Activated T-cell treated with anti-CD3 and anti-CD28 coated beads, Interleukin-2, amount 50 U/mL, for 72 hours (primary cell): ENCODE results near the gene TANGO2. TPM values are rescaled to one million over a fixed set of nuclear protein-coding genes. Genes with fewer than 3 reads are reported as not detected.

Source experiments
- ATAC-seq, 2 donors: fragments of 150-1000 bp; cut with Tn5 transposase; replicated peaks in 1 of 2; 2 replicates each; pipeline ENCODE4 v1.10.0; 2021; ENCODE audit warnings: moderate library complexity in 2 of 2, mild to moderate bottlenecking in 1 of 2
- DNase-seq, 2 donors: peaks; one replicate each; pipeline ENCODE4 v3.0.0; 2021 to 2022; ENCODE audit warnings: mixed read lengths in 1 of 2
- H3K27ac Mint-ChIP-seq: one replicate; pipeline ENCODE4 v1.8.0; 2022; ENCODE audit warnings: mild to moderate bottlenecking, moderate library complexity, mixed read lengths
- H3K27me3 Mint-ChIP-seq: one replicate; pipeline ENCODE4 v1.8.0; 2022; ENCODE audit warnings: low read depth, mixed read lengths
- H3K36me3 Mint-ChIP-seq, 2 donors: one replicate each; pipeline ENCODE4 v1.8.0; 2022; ENCODE audit warnings: mixed read lengths in 2 of 2, mild to moderate bottlenecking in 1 of 2; ENCODE audit not compliant: insufficient read depth in 2 of 2
- H3K4me1 Mint-ChIP-seq: one replicate; pipeline ENCODE4 v1.8.0; 2022; ENCODE audit warnings: low read depth, mixed read lengths
- H3K4me3 Mint-ChIP-seq, 2 donors: one replicate each; pipeline ENCODE4 v1.8.0; 2022; ENCODE audit warnings: mild to moderate bottlenecking in 2 of 2, mixed read lengths in 2 of 2, moderate library complexity in 2 of 2
- H3K9me3 Mint-ChIP-seq, 2 donors: one replicate each; pipeline ENCODE4 v1.8.0; 2022; ENCODE audit warnings: mixed read lengths in 2 of 2
- total RNA-seq, 2 donors: library from RNA; stranded (reverse); gene quantifications; one replicate each; pipeline ENCODE4 v1.2.3, GENCODE V29; 2022

Gene TANGO2
- total RNA-seq, 2 donors from 2014 or later, result 35.5 to 43.0 TPM

GRCh38 chr22:20076627-20077172, 55.8 kb downstream of the TANGO2 start:
- no peaks in the 10 kb centered on the region for H3K36me3 Mint-ChIP-seq
- no peak for ATAC-seq
- no peak overlapping the region for H3K27ac Mint-ChIP-seq
- H3K9me3 Mint-ChIP-seq, result no peaks in the 10 kb centered on the region
- H3K27me3 Mint-ChIP-seq, result no peaks in the 10 kb centered on the region
- H3K4me3 Mint-ChIP-seq, result no peak overlapping the region
- H3K4me1 Mint-ChIP-seq, result peaks cover 13% of the 10 kb centered on the region
- DNase-seq, result no peak

- H3K36me3 Mint-ChIP-seq, result no peaks in the 10 kb centered on the region
- H3K4me1 Mint-ChIP-seq, result peaks cover 45% of the 10 kb centered on the region
- H3K4me3 Mint-ChIP-seq, result peak within 1 kb of the TSS; percentile 84 to 88
- H3K27ac Mint-ChIP-seq, result peak within 1 kb of the TSS; percentile 76
- H3K9me3 Mint-ChIP-seq, result no peaks in the 10 kb centered on the region
- ATAC-seq, result peak; percentile 94 to 95
- no peaks in the 10 kb centered on the region for H3K27me3 Mint-ChIP-seq
- DNase-seq, result peak; percentile 75 to 84
These were observed 59.0 kb downstream of the TANGO2 start, which contains the start of gene DGCR8 for GRCh38 chr22:20079745-20080444. DGCR8 (plus strand) TSS chr22:20080241; CDS start chr22:20085964, 5,723 bp downstream.

DNA sequence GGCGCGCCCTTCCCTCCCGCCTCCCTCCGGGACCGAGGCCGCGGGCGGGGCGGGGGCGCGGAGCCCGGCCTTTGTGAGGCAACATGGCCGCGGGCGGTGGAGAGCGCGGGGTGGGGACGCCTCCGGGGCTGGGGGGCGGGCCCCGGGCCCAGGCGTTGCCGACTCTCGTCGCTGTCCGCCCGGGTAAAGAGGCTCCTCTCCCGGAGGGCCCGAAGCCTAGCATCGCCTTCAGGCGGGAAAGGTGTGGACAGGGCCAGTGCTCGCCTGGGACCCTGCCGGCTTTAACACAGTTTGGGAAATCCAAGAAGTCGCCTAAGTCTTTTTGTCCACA, 59.5 kb downstream of the TANGO2 start:
- Mint-ChIP-seq H3K27ac (peak overlapping the region; percentile 76), H3K9me3 (no peaks in the 10 kb centered on the region), H3K27me3 (no peaks in the 10 kb centered on the region), H3K36me3 (peaks cover 0 to 2% of the 10 kb centered on the region in 2 donors), H3K4me1 (peaks cover 50% of the 10 kb centered on the region), H3K4me3 (peak overlapping the region; percentile 73 to 87)
- DNase-seq, result peak; percentile 79 to 86
- peak; percentile 80 to 84 for ATAC-seq

DNA sequence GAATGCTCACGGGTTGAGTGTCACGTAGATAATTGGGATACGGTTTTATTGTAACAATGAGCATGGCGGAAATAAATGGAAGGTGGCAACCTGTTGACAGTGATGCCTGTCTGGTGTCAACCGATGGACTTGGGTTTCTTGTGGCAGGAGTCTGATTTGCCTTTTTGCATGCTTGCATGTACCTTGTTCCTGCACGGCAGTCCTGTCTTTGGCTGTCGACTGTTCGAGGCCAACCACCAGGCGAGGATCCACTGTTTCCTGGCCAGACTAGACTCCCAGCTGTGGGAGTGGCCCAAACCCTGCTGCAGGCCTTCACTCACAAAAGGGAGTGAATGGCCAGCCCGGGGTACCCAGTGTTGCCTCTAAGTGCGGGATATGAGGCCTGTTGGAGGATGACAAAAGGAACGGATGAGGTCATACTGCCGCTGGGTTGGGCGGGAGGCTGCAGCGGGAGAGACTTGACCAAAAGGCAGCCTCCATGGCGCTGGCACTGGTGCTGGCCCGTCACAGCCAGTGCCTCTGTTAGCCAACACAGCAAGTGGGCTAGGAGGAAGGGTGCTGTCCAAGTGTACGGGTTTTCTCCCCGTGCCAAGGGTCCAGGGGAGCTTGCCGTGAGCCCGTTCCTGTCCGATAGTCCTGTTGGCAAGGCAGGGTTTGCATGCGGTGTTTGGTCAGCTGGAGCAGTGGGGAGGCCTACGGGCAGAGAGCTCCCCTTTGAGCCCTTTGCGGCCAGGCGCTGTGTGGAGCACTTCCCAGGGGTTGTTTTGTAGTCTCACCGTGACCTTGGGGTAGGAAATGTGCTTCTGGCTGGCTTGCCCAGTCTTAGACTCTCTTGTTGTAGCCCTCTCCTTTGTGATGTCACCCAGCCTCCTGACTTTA, 60.1 kb downstream of the TANGO2 start:
- DNase-seq (peak in 1 of 2 donors; percentile 18), ATAC-seq (peak in 1 of 2 donors; percentile 2)
- peak overlapping the region; percentile 73 to 87 for H3K4me3 Mint-ChIP-seq
- peak overlapping the region; percentile 76 for H3K27ac Mint-ChIP-seq
- peaks cover 0 to 3% of the 10 kb centered on the region in 2 donors for H3K36me3 Mint-ChIP-seq
- no peaks in the 10 kb centered on the region for H3K27me3 Mint-ChIP-seq
- peaks cover 51% of the 10 kb centered on the region for H3K4me1 Mint-ChIP-seq
- no peaks in the 10 kb centered on the region for H3K9me3 Mint-ChIP-seq

DNA sequence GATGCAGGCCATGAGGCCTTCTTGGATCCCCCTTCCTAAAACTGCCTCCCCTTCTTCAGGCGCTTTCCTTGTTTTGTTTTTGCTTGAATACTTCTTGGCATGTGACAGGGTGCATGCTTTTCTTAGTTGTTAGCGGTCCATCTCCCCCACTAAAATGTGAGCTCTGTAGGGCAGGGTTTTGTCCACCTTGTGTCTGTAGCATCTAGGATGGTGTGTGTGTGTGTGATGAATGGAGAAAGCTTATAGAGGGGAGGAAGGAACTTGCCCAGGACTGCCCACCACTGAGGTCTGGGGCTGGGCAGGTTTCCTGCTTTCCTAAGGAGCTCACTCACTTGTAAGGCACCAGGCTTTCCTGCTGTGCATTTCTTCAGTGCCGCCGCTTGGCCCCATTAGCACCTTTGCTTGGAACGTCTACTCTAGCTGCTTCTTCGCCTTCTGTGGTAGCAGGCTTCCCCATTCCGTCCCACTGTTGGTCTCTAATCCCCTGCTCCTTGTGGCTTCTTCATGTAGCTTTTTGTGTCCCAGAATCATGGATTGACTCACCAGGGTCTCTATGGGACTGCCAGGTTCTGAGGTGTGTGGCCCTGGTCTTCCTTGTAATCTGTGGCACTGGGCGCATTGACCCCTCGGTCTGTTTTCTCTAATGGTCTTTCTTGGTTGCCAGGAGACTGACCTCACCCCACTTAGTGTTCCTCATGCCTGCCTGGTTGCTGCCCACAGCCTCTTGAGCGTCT, 62.4 kb downstream of the TANGO2 start:
- peaks cover 59% of the 10 kb centered on the region for H3K4me1 Mint-ChIP-seq
- ATAC-seq, result no peak
- H3K27ac Mint-ChIP-seq, result no peak overlapping the region
- H3K4me3 Mint-ChIP-seq, result peak overlapping the region in 1 of 2 donors; percentile 34
- H3K9me3 Mint-ChIP-seq, result no peaks in the 10 kb centered on the region
- H3K27me3 Mint-ChIP-seq, result no peaks in the 10 kb centered on the region
- DNase-seq, result no peak
- peaks cover 8 to 18% of the 10 kb centered on the region in 2 donors for H3K36me3 Mint-ChIP-seq

- no peak overlapping the region for H3K27ac Mint-ChIP-seq
- H3K4me1 Mint-ChIP-seq, result peaks cover 59% of the 10 kb centered on the region
- no peak for DNase-seq
- no peaks in the 10 kb centered on the region for H3K9me3 Mint-ChIP-seq
- no peak overlapping the region for H3K4me3 Mint-ChIP-seq
- no peaks in the 10 kb centered on the region for H3K27me3 Mint-ChIP-seq
- no peak for ATAC-seq
- peaks cover 8 to 22% of the 10 kb centered on the region in 2 donors for H3K36me3 Mint-ChIP-seq
These were observed 63.1 kb downstream of the TANGO2 start for GRCh38 chr22:20083891-20084546.

DNA sequence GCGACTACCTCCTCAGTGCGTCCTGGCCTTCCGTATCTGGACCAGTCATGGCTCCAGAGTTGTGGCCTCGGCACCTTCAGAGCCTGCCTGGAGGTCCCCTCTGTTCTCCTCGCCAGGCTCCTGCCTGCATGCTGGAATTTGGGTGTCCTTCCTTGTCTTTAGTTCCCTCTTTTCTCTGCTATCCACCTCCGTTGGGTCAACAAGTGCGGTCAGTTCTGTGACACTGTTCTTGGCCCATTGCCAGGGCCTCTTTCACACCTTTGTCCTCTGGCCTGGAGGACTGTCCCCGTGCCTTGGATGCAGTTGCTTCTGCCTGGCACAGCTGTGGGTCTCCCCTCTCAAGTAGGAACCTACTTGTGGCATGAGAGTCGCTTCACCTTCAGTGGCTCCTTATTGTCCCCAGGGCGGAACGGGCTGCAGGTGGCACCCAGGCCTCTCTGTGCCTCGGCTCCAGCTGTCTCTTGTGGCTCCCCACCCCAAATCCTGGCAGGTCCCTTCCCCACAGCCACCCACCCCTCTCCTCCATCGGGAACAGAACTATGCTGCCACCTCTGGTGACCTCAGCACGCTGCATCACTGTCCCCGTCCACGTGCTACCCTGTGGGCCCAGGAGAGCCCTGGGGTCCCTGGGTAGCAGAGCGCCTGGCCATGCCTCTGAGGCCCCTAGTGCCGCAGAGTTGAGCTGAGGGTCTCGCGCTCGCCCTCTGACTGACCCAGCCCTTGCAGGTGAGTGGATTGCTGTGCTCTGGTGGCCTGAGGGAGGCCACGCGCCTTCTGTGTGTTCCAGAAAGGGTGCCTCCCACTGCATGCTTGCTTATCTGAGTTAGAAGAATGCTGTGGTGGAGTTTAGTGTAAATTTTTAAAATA, 63.9 kb downstream of the TANGO2 start:
- Mint-ChIP-seq H3K36me3 (peaks cover 12 to 23% of the 10 kb centered on the region in 2 donors), H3K27me3 (no peaks in the 10 kb centered on the region), H3K27ac (peak overlapping the region; percentile 50), H3K9me3 (no peaks in the 10 kb centered on the region), H3K4me1 (peaks cover 59% of the 10 kb centered on the region), H3K4me3 (no peak overlapping the region)
- DNase-seq, result no peak
- ATAC-seq, result no peak

GRCh38 chr22:20085651-20086050, 64.7 kb downstream of the TANGO2 start:
- Mint-ChIP-seq H3K27ac (no peak overlapping the region), H3K36me3 (peaks cover 12 to 26% of the 10 kb centered on the region in 2 donors), H3K4me1 (peaks cover 60% of the 10 kb centered on the region), H3K27me3 (no peaks in the 10 kb centered on the region), H3K4me3 (no peak overlapping the region), H3K9me3 (no peaks in the 10 kb centered on the region)
- ATAC-seq (no peak), DNase-seq (no peak)

- Mint-ChIP-seq H3K27ac (peak overlapping the region; percentile 74), H3K4me3 (no peak overlapping the region), H3K27me3 (no peaks in the 10 kb centered on the region), H3K9me3 (no peaks in the 10 kb centered on the region), H3K36me3 (peaks cover 13 to 28% of the 10 kb centered on the region in 2 donors), H3K4me1 (peaks cover 59% of the 10 kb centered on the region)
- DNase-seq, result no peak
- no peak for ATAC-seq
These were observed 65.2 kb downstream of the TANGO2 start for GRCh38 chr22:20086101-20086599.

DNA sequence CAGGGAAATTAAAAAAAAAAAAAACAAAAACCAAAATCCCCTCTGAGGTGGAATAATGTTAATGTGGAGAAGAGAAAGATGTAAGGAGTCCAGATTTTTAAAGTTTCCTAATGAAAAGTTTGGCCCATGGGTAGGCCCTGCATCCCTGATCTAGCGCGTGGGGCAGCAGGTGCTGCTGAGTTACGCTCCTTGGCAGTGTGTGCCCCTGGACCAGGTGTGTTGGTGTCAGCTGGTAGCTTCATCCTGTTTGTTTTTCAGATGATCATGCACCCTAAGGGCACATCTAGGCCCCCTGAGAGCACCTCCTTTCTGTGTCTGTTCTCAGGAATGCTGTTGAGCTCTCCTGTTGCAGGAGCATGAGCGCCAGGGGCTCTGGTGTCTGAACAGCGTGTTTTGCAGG, 65.9 kb downstream of the TANGO2 start:
- peak overlapping the region; percentile 74 for H3K27ac Mint-ChIP-seq
- DNase-seq (no peak), ATAC-seq (no peak)
- no peaks in the 10 kb centered on the region for H3K9me3 Mint-ChIP-seq
- no peaks in the 10 kb centered on the region for H3K27me3 Mint-ChIP-seq
- H3K36me3 Mint-ChIP-seq, result peaks cover 15 to 28% of the 10 kb centered on the region in 2 donors
- H3K4me3 Mint-ChIP-seq, result no peak overlapping the region
- H3K4me1 Mint-ChIP-seq, result peaks cover 53% of the 10 kb centered on the region

GRCh38 chr22:20087319-20088262, 66.7 kb downstream of the TANGO2 start:
- no peak for ATAC-seq
- Mint-ChIP-seq H3K4me1 (peaks cover 45% of the 10 kb centered on the region), H3K9me3 (no peaks in the 10 kb centered on the region), H3K27me3 (no peaks in the 10 kb centered on the region), H3K27ac (no peak overlapping the region), H3K36me3 (peaks cover 15 to 31% of the 10 kb centered on the region in 2 donors), H3K4me3 (no peak overlapping the region)
- DNase-seq, result no peak
